ENCODE data around the gene ATP6V0A1.

- TF ChIP-seq POLR2AphosphoS5 (IDR thresholded peaks at IDR 0.05; ENCODE audit: low read depth, low read length), result no peak
- no peak for TF ChIP-seq CTCF (IDR thresholded peaks at IDR 0.05)
- TF ChIP-seq SIN3A (IDR thresholded peaks at IDR 0.05; ENCODE audit: borderline replicate concordance, insufficient read depth, low read depth, low read length), result no peak
- TF ChIP-seq REST (IDR thresholded peaks at IDR 0.05; ENCODE audit: insufficient read depth in 1 of 2, low read depth in 2 of 2, low read length in 1 of 2), result no peak
- no peak for TF ChIP-seq TCF7L2 (IDR thresholded peaks at IDR 0.05; ENCODE audit: low read depth, low read length)
Measured at GRCh38 chr17:42513686-42514085, 55.0 kb downstream of the ATP6V0A1 start.

Data from Panc1 (cell line).